ENCODE measurements around the gene JAKMIP3.

Gene JAKMIP3

DNA sequence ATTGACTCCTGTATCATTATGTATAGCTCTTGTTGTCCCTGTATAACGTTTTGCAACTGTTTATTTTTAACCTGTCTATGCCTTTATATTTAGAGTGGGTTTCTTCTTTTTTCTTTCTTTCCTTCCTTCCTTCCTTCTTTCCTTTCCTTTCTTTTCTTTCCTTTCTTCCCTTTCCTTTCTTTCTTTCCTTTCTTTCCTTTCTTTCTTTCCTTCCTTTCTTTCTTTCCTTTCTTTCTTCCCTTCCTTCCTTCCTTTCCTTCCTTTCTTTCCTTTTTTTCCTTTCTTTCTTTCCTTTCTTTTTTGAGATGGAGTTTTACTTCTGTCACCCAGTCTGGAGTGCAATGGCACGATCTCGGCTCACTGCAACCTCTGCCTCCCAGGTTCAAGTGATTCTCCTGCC, 5.9 kb downstream of the JAKMIP3 start:
- TF ChIP-seq, protein P1, sequence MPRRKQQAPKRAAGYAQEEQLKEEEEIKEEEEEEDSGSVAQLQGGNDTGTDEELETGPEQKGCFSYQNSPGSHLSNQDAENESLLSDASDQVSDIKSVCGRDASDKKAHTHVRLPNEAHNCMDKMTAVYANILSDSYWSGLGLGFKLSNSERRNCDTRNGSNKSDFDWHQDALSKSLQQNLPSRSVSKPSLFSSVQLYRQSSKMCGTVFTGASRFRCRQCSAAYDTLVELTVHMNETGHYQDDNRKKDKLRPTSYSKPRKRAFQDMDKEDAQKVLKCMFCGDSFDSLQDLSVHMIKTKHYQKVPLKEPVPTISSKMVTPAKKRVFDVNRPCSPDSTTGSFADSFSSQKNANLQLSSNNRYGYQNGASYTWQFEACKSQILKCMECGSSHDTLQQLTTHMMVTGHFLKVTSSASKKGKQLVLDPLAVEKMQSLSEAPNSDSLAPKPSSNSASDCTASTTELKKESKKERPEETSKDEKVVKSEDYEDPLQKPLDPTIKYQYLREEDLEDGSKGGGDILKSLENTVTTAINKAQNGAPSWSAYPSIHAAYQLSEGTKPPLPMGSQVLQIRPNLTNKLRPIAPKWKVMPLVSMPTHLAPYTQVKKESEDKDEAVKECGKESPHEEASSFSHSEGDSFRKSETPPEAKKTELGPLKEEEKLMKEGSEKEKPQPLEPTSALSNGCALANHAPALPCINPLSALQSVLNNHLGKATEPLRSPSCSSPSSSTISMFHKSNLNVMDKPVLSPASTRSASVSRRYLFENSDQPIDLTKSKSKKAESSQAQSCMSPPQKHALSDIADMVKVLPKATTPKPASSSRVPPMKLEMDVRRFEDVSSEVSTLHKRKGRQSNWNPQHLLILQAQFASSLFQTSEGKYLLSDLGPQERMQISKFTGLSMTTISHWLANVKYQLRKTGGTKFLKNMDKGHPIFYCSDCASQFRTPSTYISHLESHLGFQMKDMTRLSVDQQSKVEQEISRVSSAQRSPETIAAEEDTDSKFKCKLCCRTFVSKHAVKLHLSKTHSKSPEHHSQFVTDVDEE (CRISPR knock-in tag; IDR thresholded peaks at IDR 0.05) = no peak
- no peak for TF ChIP-seq ESRRG (CRISPR knock-in tag; IDR thresholded peaks at IDR 0.05)
- no peak for TF ChIP-seq BACH2 (CRISPR knock-in tag; IDR thresholded peaks at IDR 0.05; ENCODE audit: borderline replicate concordance)
- no peak for TF ChIP-seq TCF4 (CRISPR knock-in tag; IDR thresholded peaks at IDR 0.05; ENCODE audit: borderline replicate concordance)
- no peak for TF ChIP-seq ZNF70 (CRISPR knock-in tag; IDR thresholded peaks at IDR 0.05)
- no peak for TF ChIP-seq ZNF565 (CRISPR knock-in tag; conservative IDR thresholded peaks at IDR 0.05; ENCODE audit: low read depth)
- TF ChIP-seq, protein P2, sequence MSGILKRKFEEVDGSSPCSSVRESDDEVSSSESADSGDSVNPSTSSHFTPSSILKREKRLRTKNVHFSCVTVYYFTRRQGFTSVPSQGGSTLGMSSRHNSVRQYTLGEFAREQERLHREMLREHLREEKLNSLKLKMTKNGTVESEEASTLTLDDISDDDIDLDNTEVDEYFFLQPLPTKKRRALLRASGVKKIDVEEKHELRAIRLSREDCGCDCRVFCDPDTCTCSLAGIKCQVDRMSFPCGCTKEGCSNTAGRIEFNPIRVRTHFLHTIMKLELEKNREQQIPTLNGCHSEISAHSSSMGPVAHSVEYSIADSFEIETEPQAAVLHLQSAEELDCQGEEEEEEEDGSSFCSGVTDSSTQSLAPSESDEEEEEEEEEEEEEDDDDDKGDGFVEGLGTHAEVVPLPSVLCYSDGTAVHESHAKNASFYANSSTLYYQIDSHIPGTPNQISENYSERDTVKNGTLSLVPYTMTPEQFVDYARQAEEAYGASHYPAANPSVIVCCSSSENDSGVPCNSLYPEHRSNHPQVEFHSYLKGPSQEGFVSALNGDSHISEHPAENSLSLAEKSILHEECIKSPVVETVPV (CRISPR knock-in tag; IDR thresholded peaks at IDR 0.05) = no peak
- TF ChIP-seq, protein P3, sequence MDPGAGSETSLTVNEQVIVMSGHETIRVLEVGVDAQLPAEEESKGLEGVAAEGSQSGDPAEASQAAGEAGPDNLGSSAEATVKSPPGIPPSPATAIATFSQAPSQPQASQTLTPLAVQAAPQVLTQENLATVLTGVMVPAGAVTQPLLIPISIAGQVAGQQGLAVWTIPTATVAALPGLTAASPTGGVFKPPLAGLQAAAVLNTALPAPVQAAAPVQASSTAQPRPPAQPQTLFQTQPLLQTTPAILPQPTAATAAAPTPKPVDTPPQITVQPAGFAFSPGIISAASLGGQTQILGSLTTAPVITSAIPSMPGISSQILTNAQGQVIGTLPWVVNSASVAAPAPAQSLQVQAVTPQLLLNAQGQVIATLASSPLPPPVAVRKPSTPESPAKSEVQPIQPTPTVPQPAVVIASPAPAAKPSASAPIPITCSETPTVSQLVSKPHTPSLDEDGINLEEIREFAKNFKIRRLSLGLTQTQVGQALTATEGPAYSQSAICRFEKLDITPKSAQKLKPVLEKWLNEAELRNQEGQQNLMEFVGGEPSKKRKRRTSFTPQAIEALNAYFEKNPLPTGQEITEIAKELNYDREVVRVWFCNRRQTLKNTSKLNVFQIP (CRISPR knock-in tag; IDR thresholded peaks at IDR 0.05; ENCODE audit: borderline replicate concordance, low read depth) = no peak
- no peak for TF ChIP-seq TOX (CRISPR knock-in tag; IDR thresholded peaks at IDR 0.05; ENCODE audit: borderline replicate concordance)
- TF ChIP-seq ZC3H10 (CRISPR knock-in tag; IDR thresholded peaks at IDR 0.05) = no peak
- TF ChIP-seq, protein P4, sequence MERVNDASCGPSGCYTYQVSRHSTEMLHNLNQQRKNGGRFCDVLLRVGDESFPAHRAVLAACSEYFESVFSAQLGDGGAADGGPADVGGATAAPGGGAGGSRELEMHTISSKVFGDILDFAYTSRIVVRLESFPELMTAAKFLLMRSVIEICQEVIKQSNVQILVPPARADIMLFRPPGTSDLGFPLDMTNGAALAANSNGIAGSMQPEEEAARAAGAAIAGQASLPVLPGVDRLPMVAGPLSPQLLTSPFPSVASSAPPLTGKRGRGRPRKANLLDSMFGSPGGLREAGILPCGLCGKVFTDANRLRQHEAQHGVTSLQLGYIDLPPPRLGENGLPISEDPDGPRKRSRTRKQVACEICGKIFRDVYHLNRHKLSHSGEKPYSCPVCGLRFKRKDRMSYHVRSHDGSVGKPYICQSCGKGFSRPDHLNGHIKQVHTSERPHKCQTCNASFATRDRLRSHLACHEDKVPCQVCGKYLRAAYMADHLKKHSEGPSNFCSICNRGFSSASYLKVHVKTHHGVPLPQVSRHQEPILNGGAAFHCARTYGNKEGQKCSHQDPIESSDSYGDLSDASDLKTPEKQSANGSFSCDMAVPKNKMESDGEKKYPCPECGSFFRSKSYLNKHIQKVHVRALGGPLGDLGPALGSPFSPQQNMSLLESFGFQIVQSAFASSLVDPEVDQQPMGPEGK (CRISPR knock-in tag; IDR thresholded peaks at IDR 0.05; ENCODE audit: borderline replicate concordance) = no peak
- ATAC-seq = no peak

DNA sequence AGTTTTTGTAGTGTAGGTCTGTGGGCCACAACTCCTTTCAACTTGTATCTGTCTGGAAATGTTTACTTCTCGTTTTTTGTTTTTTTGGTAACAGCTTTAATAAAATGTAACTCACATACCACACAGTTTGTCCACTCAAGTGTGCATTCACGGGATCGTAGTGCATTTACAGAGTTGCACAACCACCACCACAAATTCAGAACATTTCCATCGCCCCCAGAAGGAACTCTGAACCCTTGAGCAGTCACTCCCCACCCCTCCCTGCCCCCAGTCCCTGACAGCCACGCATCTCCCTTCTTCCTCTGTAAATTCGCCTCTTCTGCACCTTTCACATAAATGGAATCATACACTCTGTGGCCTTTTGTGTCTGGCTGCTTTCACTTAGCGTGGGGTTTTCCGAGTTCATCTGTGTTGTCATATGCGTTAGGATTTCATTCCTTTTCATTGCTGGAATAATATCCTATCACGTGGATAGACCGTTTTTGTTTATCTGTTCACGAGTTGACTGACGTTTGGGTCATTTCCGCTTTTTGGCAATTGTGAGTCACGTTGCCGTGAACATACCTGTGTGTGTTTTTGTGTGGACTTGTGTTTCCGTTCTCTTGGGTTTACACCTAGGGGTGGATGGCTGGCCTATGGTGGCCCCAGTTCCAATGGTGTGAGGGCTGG, 10.3 kb downstream of the JAKMIP3 start:
- no peak for ATAC-seq
- TF ChIP-seq ZFP30 (CRISPR knock-in tag; IDR thresholded peaks at IDR 0.05) (no peak), ZNF565 (CRISPR knock-in tag; conservative IDR thresholded peaks at IDR 0.05; ENCODE audit: low read depth) (no peak), ESRRG (CRISPR knock-in tag; IDR thresholded peaks at IDR 0.05) (no peak), ZC3H10 (CRISPR knock-in tag; IDR thresholded peaks at IDR 0.05) (no peak), ZNF70 (CRISPR knock-in tag; IDR thresholded peaks at IDR 0.05) (no peak), SNAI2 (CRISPR knock-in tag; IDR thresholded peaks at IDR 0.05) (no peak), PPARA (CRISPR knock-in tag; IDR thresholded peaks at IDR 0.05; ENCODE audit: borderline replicate concordance) (no peak)
- TF ChIP-seq, protein P5, sequence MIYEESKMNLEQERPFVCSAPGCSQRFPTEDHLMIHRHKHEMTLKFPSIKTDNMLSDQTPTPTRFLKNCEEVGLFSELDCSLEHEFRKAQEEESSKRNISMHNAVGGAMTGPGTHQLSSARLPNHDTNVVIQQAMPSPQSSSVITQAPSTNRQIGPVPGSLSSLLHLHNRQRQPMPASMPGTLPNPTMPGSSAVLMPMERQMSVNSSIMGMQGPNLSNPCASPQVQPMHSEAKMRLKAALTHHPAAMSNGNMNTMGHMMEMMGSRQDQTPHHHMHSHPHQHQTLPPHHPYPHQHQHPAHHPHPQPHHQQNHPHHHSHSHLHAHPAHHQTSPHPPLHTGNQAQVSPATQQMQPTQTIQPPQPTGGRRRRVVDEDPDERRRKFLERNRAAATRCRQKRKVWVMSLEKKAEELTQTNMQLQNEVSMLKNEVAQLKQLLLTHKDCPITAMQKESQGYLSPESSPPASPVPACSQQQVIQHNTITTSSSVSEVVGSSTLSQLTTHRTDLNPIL (CRISPR knock-in tag; IDR thresholded peaks at IDR 0.05; ENCODE audit: low read depth) = no peak
- TF ChIP-seq, protein P1 (CRISPR knock-in tag; IDR thresholded peaks at IDR 0.05) = no peak
- TF ChIP-seq, protein P2 (CRISPR knock-in tag; IDR thresholded peaks at IDR 0.05) = no peak

Data from SK-N-SH treated with all-trans-retinoic acid at 6 μM for 48 hours (cell line).